ENCODE results near the gene CADM1. TPM values are rescaled to one million over a fixed set of nuclear protein-coding genes. Genes with fewer than 3 reads are reported as not detected.

CADM1 gene
- total RNA-seq, 1 donor from 2014 or later, result 35.0 TPM

- H3K9ac ChIP-seq (ENCODE audit: low read depth in 1 of 3, low read length in 3 of 3), result no peak overlapping the region
- H3K4me3 ChIP-seq (ENCODE audit: low read length in 3 of 3), result no peak overlapping the region
- H3K27me3 ChIP-seq (ENCODE audit: control insufficient read depth in 3 of 3, insufficient read depth in 3 of 3, low read length in 3 of 3), result no peaks in the 10 kb centered on the region
- peaks cover 3 to 7% (median 4%) of the 10 kb centered on the region in 3 donors for H3K4me1 ChIP-seq (ENCODE audit: control insufficient read depth in 3 of 3, insufficient read depth in 3 of 3, low read length in 3 of 3)
- H3K27ac ChIP-seq (ENCODE audit: low read depth, low read length), result no peak overlapping the region
- no peaks in the 10 kb centered on the region for H3K9me3 ChIP-seq (ENCODE audit: control insufficient read depth in 3 of 3, low read length in 3 of 3)
- no peaks in the 10 kb centered on the region for H3K36me3 ChIP-seq (ENCODE audit: control insufficient read depth in 3 of 3, insufficient read depth in 3 of 3, low read length in 3 of 3)
Observed at GRCh38 chr11:115365907-115366306, 138.3 kb downstream of the CADM1 start.

- Histone ChIP-seq H3K9ac (ENCODE audit: low read depth in 1 of 3, low read length in 3 of 3) (no peak overlapping the region), H3K4me1 (ENCODE audit: control insufficient read depth in 3 of 3, insufficient read depth in 3 of 3, low read length in 3 of 3) (peaks cover 3 to 7% (median 4%) of the 10 kb centered on the region in 3 donors), H3K27me3 (ENCODE audit: control insufficient read depth in 3 of 3, insufficient read depth in 3 of 3, low read length in 3 of 3) (no peaks in the 10 kb centered on the region), H3K4me3 (ENCODE audit: low read length in 3 of 3) (no peak overlapping the region), H3K9me3 (ENCODE audit: control insufficient read depth in 3 of 3, low read length in 3 of 3) (no peaks in the 10 kb centered on the region), H3K27ac (ENCODE audit: low read depth, low read length) (no peak overlapping the region), H3K36me3 (ENCODE audit: control insufficient read depth in 3 of 3, insufficient read depth in 3 of 3, low read length in 3 of 3) (no peaks in the 10 kb centered on the region)
Observed at GRCh38 chr11:115364896-115365295, 139.3 kb downstream of the CADM1 start.

- H3K27ac ChIP-seq (ENCODE audit: low read depth, low read length), result no peak overlapping the region
Observed at GRCh38 chr11:115363921-115364320, 140.3 kb downstream of the CADM1 start.

GRCh38 chr11:115363426-115363825, 140.8 kb downstream of the CADM1 start:
- Histone ChIP-seq H3K27ac (ENCODE audit: low read depth, low read length) (no peak overlapping the region), H3K9ac (ENCODE audit: low read depth in 1 of 3, low read length in 3 of 3) (no peak overlapping the region), H3K27me3 (ENCODE audit: control insufficient read depth in 3 of 3, insufficient read depth in 3 of 3, low read length in 3 of 3) (no peaks in the 10 kb centered on the region), H3K9me3 (ENCODE audit: control insufficient read depth in 3 of 3, low read length in 3 of 3) (no peaks in the 10 kb centered on the region), H3K36me3 (ENCODE audit: control insufficient read depth in 3 of 3, insufficient read depth in 3 of 3, low read length in 3 of 3) (no peaks in the 10 kb centered on the region), H3K4me3 (ENCODE audit: low read length in 3 of 3) (no peak overlapping the region), H3K4me1 (ENCODE audit: control insufficient read depth in 3 of 3, insufficient read depth in 3 of 3, low read length in 3 of 3) (peaks cover 3 to 7% (median 4%) of the 10 kb centered on the region in 3 donors)

More at GRCh38 chr11:115363921-115364320, 140.3 kb downstream of the CADM1 start:
- Histone ChIP-seq H3K9ac (ENCODE audit: low read depth in 1 of 3, low read length in 3 of 3) (no peak overlapping the region), H3K9me3 (ENCODE audit: control insufficient read depth in 3 of 3, low read length in 3 of 3) (no peaks in the 10 kb centered on the region), H3K36me3 (ENCODE audit: control insufficient read depth in 3 of 3, insufficient read depth in 3 of 3, low read length in 3 of 3) (no peaks in the 10 kb centered on the region), H3K4me3 (ENCODE audit: low read length in 3 of 3) (no peak overlapping the region), H3K4me1 (ENCODE audit: control insufficient read depth in 3 of 3, insufficient read depth in 3 of 3, low read length in 3 of 3) (peaks cover 3 to 7% (median 4%) of the 10 kb centered on the region in 3 donors), H3K27me3 (ENCODE audit: control insufficient read depth in 3 of 3, insufficient read depth in 3 of 3, low read length in 3 of 3) (no peaks in the 10 kb centered on the region)

GRCh38 chr11:115362997-115363396, 141.2 kb downstream of the CADM1 start:
- Histone ChIP-seq H3K27ac (ENCODE audit: low read depth, low read length) (no peak overlapping the region), H3K9ac (ENCODE audit: low read depth in 1 of 3, low read length in 3 of 3) (no peak overlapping the region)

GRCh38 chr11:115361025-115361424, 143.2 kb downstream of the CADM1 start:
- no peak overlapping the region for H3K27ac ChIP-seq (ENCODE audit: low read depth, low read length)
- H3K9me3 ChIP-seq (ENCODE audit: control insufficient read depth in 3 of 3, low read length in 3 of 3), result no peaks in the 10 kb centered on the region
- no peak overlapping the region for H3K4me3 ChIP-seq (ENCODE audit: low read length in 3 of 3)
- no peaks in the 10 kb centered on the region for H3K36me3 ChIP-seq (ENCODE audit: control insufficient read depth in 3 of 3, insufficient read depth in 3 of 3, low read length in 3 of 3)
- no peak overlapping the region for H3K9ac ChIP-seq (ENCODE audit: low read depth in 1 of 3, low read length in 3 of 3)
- H3K27me3 ChIP-seq (ENCODE audit: control insufficient read depth in 3 of 3, insufficient read depth in 3 of 3, low read length in 3 of 3), result no peaks in the 10 kb centered on the region
- H3K4me1 ChIP-seq (ENCODE audit: control insufficient read depth in 3 of 3, insufficient read depth in 3 of 3, low read length in 3 of 3), result peaks cover 3 to 7% (median 4%) of the 10 kb centered on the region in 3 donors

More at GRCh38 chr11:115362997-115363396, 141.2 kb downstream of the CADM1 start:
- Histone ChIP-seq H3K4me3 (ENCODE audit: low read length in 3 of 3) (no peak overlapping the region), H3K4me1 (ENCODE audit: control insufficient read depth in 3 of 3, insufficient read depth in 3 of 3, low read length in 3 of 3) (peaks cover 3 to 7% (median 4%) of the 10 kb centered on the region in 3 donors), H3K27me3 (ENCODE audit: control insufficient read depth in 3 of 3, insufficient read depth in 3 of 3, low read length in 3 of 3) (no peaks in the 10 kb centered on the region), H3K9me3 (ENCODE audit: control insufficient read depth in 3 of 3, low read length in 3 of 3) (no peaks in the 10 kb centered on the region), H3K36me3 (ENCODE audit: control insufficient read depth in 3 of 3, insufficient read depth in 3 of 3, low read length in 3 of 3) (no peaks in the 10 kb centered on the region)

- Histone ChIP-seq H3K36me3 (ENCODE audit: control insufficient read depth in 3 of 3, insufficient read depth in 3 of 3, low read length in 3 of 3) (no peaks in the 10 kb centered on the region), H3K27ac (ENCODE audit: low read depth, low read length) (no peak overlapping the region), H3K9ac (ENCODE audit: low read depth in 1 of 3, low read length in 3 of 3) (no peak overlapping the region), H3K27me3 (ENCODE audit: control insufficient read depth in 3 of 3, insufficient read depth in 3 of 3, low read length in 3 of 3) (no peaks in the 10 kb centered on the region), H3K4me1 (ENCODE audit: control insufficient read depth in 3 of 3, insufficient read depth in 3 of 3, low read length in 3 of 3) (peaks cover 3 to 7% (median 4%) of the 10 kb centered on the region in 3 donors), H3K9me3 (ENCODE audit: control insufficient read depth in 3 of 3, low read length in 3 of 3) (no peaks in the 10 kb centered on the region), H3K4me3 (ENCODE audit: low read length in 3 of 3) (no peak overlapping the region)
Observed at GRCh38 chr11:115360186-115360824, 143.9 kb downstream of the CADM1 start.

GRCh38 chr11:115357066-115357465, 147.1 kb downstream of the CADM1 start:
- Histone ChIP-seq H3K9ac (ENCODE audit: low read depth in 1 of 3, low read length in 3 of 3) (no peak overlapping the region), H3K4me1 (ENCODE audit: control insufficient read depth in 3 of 3, insufficient read depth in 3 of 3, low read length in 3 of 3) (no peaks in the 10 kb centered on the region)

GRCh38 chr11:115352805-115353485, 151.3 kb downstream of the CADM1 start:
- Histone ChIP-seq H3K4me1 (ENCODE audit: control insufficient read depth in 3 of 3, insufficient read depth in 3 of 3, low read length in 3 of 3) (no peaks in the 10 kb centered on the region), H3K4me3 (ENCODE audit: low read length in 3 of 3) (no peak overlapping the region), H3K9ac (ENCODE audit: low read depth in 1 of 3, low read length in 3 of 3) (no peak overlapping the region), H3K27ac (ENCODE audit: low read depth, low read length) (no peak overlapping the region), H3K36me3 (ENCODE audit: control insufficient read depth in 3 of 3, insufficient read depth in 3 of 3, low read length in 3 of 3) (no peaks in the 10 kb centered on the region), H3K27me3 (ENCODE audit: control insufficient read depth in 3 of 3, insufficient read depth in 3 of 3, low read length in 3 of 3) (no peaks in the 10 kb centered on the region), H3K9me3 (ENCODE audit: control insufficient read depth in 3 of 3, low read length in 3 of 3) (no peaks in the 10 kb centered on the region)

More at GRCh38 chr11:115357066-115357465, 147.1 kb downstream of the CADM1 start:
- H3K27me3 ChIP-seq (ENCODE audit: control insufficient read depth in 3 of 3, insufficient read depth in 3 of 3, low read length in 3 of 3), result no peaks in the 10 kb centered on the region
- H3K27ac ChIP-seq (ENCODE audit: low read depth, low read length), result no peak overlapping the region
- H3K4me3 ChIP-seq (ENCODE audit: low read length in 3 of 3), result no peak overlapping the region
- H3K9me3 ChIP-seq (ENCODE audit: control insufficient read depth in 3 of 3, low read length in 3 of 3), result no peaks in the 10 kb centered on the region
- H3K36me3 ChIP-seq (ENCODE audit: control insufficient read depth in 3 of 3, insufficient read depth in 3 of 3, low read length in 3 of 3), result no peaks in the 10 kb centered on the region

- Histone ChIP-seq H3K4me3 (ENCODE audit: low read length in 3 of 3) (no peak overlapping the region), H3K27me3 (ENCODE audit: control insufficient read depth in 3 of 3, insufficient read depth in 3 of 3, low read length in 3 of 3) (peaks cover 0 to 2% (median 0%) of the 10 kb centered on the region in 3 donors), H3K9me3 (ENCODE audit: control insufficient read depth in 3 of 3, low read length in 3 of 3) (no peaks in the 10 kb centered on the region), H3K9ac (ENCODE audit: low read depth in 1 of 3, low read length in 3 of 3) (no peak overlapping the region), H3K4me1 (ENCODE audit: control insufficient read depth in 3 of 3, insufficient read depth in 3 of 3, low read length in 3 of 3) (no peaks in the 10 kb centered on the region), H3K27ac (ENCODE audit: low read depth, low read length) (no peak overlapping the region), H3K36me3 (ENCODE audit: control insufficient read depth in 3 of 3, insufficient read depth in 3 of 3, low read length in 3 of 3) (no peaks in the 10 kb centered on the region)
Observed at GRCh38 chr11:115349335-115350017, 154.7 kb downstream of the CADM1 start.
